Lung (tissue), 12 donors: ENCODE data around the gene TNFSF9. TPM values are rescaled to one million over a fixed set of nuclear protein-coding genes. Genes with fewer than 3 reads are reported as not detected.
"Not testable (repeated sequence)": the region's sequence is repeated elsewhere in the genome, so short reads cannot be mapped to it uniquely, and the experiment has no call there.

ENCODE experiments used
- ATAC-seq: fragments of 200-7000 bp; cut with Tn5 transposase; one replicate; pipeline ENCODE4 v1.9.1; 2020; ENCODE audit warnings: moderate number of reproducible peaks; ENCODE audit not compliant: insufficient read depth, low FRiP score
- DNase-seq, 3 donors: peaks; one replicate each; pipeline ENCODE4 v3.0.0-alpha.2; 2013 to 2017
- H3K27ac ChIP-seq, 2 donors: one replicate each; pipeline ENCODE4 v1.5.1; 2013; ENCODE audit warnings: mild to moderate bottlenecking in 2 of 2, moderate library complexity in 2 of 2, control low read depth in 1 of 2, inconsistent platforms in 1 of 2, low read depth in 1 of 2, low read length in 1 of 2
- H3K27me3 ChIP-seq, 3 donors: one replicate each; pipeline ENCODE4 v1.5.1; 2013; ENCODE audit warnings: low read length in 2 of 3; ENCODE audit not compliant: control insufficient read depth in 3 of 3, insufficient read depth in 3 of 3
- H3K36me3 ChIP-seq, 4 donors: one replicate each; pipeline ENCODE4 v1.5.1; 2013; ENCODE audit warnings: low read length in 4 of 4, mild to moderate bottlenecking in 1 of 4, moderate library complexity in 1 of 4; ENCODE audit not compliant: control insufficient read depth in 4 of 4, insufficient read depth in 4 of 4
- H3K4me1 ChIP-seq, 5 donors: one replicate each; pipeline ENCODE4 v1.5.1; 2013; ENCODE audit warnings: low read length in 5 of 5, mild to moderate bottlenecking in 2 of 5, moderate library complexity in 1 of 5; ENCODE audit not compliant: control insufficient read depth in 5 of 5, insufficient read depth in 5 of 5
- H3K4me3 ChIP-seq: one replicate; pipeline ENCODE4 v1.5.1; 2013; ENCODE audit warnings: mild to moderate bottlenecking, control low read depth, moderate library complexity
- H3K9ac ChIP-seq, 2 donors: one replicate each; pipeline ENCODE4 v1.5.1; 2013; ENCODE audit warnings: low read length in 2 of 2, control low read depth in 1 of 2; ENCODE audit not compliant: insufficient read depth in 1 of 2
- H3K9me3 ChIP-seq, 4 donors: one replicate each; pipeline ENCODE4 v1.5.1; 2013; ENCODE audit warnings: low read length in 3 of 4, mild to moderate bottlenecking in 1 of 4, moderate library complexity in 1 of 4; ENCODE audit not compliant: control insufficient read depth in 4 of 4, insufficient read depth in 3 of 4
- WGBS, 2 donors: extraction: QIAGEN DNeasy Blood & Tissue Kit; methylation state at CpG; one replicate each; pipeline ENCODE4 v1.1.7; 2013; 5-methylcytosine and 5-hydroxymethylcytosine counted together
- polyA plus RNA-seq, 2 donors: library from polyadenylated mRNA; stranded (reverse); fragments of 200-250 nt; gene quantifications; one replicate each; pipeline ENCODE4 v1.2.1, GENCODE V29; 2013
- total RNA-seq, 2 donors: library from RNA; depleted of rRNA in 1 of 2; stranded (reverse); fragments of >200 nt in 1 of 2; gene quantifications; one replicate each; pipeline ENCODE4 v1.2.1, GENCODE V29; 2014 to 2021
- TF ChIP-seq, protein P1 (sequence below): IDR thresholded peaks from 2 replicates; pipeline ENCODE4 v1.5.1; 2012; ENCODE audit warnings: mild to moderate bottlenecking; ENCODE audit errors: control extremely low read depth, extremely low read depth
- donor health status: control.
- donor health status: control.
- donor health status: Bipolar disorder and iron deficiency.
- donor health status: healthy.
- donor health status: DM: yes; HTN: yes; CAD: no.

Gene TNFSF9
- total and polyA plus RNA-seq, 4 donors, result 1.00 to 10.1 (median 5.9) TPM

GRCh38 chr19:6503407-6504201, 27.2 kb upstream of the TNFSF9 start:
- peaks cover 0 to 10% (median 5%) of the 10 kb centered on the region in 3 donors for H3K27me3 ChIP-seq
- H3K4me1 ChIP-seq, result peaks cover 0 to 11% (median 4%) of the 10 kb centered on the region in 5 donors
- no peak overlapping the region for H3K4me3 ChIP-seq
- ATAC-seq (no peak), DNase-seq (no peak)
- no peak overlapping the region for H3K27ac ChIP-seq
- no peak overlapping the region for H3K9ac ChIP-seq
- H3K36me3 ChIP-seq, result no peaks in the 10 kb centered on the region
- 77 to 84% methylated on average over 9 of the region's 9 CpGs for WGBS, 2 donors
- H3K9me3 ChIP-seq, result no peaks in the 10 kb centered on the region
- TF ChIP-seq, protein P1, sequence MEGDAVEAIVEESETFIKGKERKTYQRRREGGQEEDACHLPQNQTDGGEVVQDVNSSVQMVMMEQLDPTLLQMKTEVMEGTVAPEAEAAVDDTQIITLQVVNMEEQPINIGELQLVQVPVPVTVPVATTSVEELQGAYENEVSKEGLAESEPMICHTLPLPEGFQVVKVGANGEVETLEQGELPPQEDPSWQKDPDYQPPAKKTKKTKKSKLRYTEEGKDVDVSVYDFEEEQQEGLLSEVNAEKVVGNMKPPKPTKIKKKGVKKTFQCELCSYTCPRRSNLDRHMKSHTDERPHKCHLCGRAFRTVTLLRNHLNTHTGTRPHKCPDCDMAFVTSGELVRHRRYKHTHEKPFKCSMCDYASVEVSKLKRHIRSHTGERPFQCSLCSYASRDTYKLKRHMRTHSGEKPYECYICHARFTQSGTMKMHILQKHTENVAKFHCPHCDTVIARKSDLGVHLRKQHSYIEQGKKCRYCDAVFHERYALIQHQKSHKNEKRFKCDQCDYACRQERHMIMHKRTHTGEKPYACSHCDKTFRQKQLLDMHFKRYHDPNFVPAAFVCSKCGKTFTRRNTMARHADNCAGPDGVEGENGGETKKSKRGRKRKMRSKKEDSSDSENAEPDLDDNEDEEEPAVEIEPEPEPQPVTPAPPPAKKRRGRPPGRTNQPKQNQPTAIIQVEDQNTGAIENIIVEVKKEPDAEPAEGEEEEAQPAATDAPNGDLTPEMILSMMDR, result no peak

DNA sequence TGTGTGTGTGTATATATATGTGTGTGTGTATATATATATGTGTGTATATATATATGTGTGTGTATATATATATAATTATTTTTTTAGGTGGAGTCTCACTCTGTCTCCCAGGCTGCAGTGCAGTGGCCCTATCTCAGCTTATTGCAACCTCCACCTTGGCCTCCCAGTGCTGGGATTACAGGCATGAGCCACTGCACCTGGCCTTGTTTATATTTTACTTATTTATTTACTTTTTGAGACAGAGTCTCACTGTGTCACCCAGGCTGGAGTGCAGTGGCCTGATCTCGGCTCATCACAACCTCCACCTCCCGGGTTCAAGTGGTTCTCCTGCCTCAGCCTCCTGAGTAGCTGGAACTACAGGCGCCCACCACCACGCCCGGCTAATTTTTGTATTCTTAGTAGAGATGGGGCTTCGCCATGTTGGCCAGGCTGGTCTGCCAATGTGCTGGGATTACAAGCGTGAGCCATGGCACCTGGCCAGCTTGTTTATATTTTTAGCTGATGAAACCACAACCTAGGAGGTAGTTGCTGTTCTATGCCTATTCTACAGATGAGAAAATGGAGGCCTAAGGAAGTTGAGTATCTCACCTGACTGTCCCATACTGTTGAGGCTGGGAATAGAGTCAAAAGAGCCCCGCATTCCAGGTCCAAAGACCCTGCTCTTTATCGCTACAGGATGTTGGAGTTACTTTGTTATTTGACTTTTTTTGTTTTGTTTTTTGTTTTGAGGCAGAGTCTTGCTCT, 22.6 kb upstream of the TNFSF9 start:
- not testable (repeated sequence) for H3K27me3 ChIP-seq

DNA sequence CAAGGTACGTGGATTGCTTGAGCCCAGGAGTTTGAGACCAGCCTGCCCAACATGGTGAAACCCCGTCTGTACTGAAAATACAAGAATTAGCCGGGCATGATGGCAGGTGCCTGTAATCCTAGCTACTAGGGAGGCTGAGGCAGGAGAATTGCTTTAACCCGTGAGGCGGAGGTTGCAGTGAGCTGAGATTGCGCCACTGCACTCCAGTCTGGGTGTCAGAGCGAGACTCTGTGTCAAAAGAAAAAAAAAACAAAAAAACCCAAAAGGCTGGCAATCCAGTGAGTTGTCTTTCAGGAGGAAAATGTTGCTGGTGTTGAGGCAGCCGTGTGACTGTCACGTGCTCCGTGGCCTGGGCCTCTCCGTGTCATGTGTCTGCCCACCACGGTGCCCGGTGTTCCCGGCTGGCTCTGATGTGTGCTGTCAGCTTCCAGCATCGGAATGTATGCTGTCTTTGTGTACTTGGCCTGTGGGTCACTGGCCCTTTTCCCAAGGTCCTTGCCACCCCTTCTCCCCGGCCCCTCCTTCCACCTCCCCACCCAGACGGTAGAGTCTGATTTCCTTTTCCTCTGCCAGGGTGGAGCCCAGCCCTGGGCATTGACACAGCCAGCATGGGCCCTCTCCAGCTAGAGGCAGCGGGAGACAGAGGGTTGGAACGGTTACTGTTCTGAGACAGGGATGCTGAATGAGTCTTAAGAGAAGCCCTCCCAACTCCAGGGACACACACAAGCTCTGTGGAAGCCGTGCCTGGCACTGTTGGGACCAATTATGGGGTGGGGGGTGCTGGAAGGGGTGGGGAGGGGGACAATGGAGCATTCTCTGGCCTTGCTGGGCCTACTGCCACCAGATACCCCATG, 21.5 kb upstream of the TNFSF9 start:
- peak overlapping the region in 1 of 2 donors; percentile 65 for H3K27ac ChIP-seq
- 49 to 65% methylated on average over 20 of the region's 20 CpGs for WGBS, 2 donors

More for the DNA sequence above, 22.6 kb upstream of the TNFSF9 start:
- WGBS, 2 donors, result 91% methylated on average over 9 of the region's 9 CpGs
- not testable (repeated sequence) for DNase-seq, H3K4me3 ChIP-seq, H3K9me3 ChIP-seq, H3K9ac ChIP-seq, H3K27ac ChIP-seq, ATAC-seq, H3K36me3 ChIP-seq, H3K4me1 ChIP-seq

More for the DNA sequence above, 21.5 kb upstream of the TNFSF9 start:
- DNase-seq (no peak), ATAC-seq (no peak)
- TF ChIP-seq, protein P1, result no peak
- Histone ChIP-seq H3K4me3 (no peak overlapping the region), H3K9me3 (no peaks in the 10 kb centered on the region), H3K9ac (no peak overlapping the region), H3K4me1 (peaks cover 0 to 1% (median 0%) of the 10 kb centered on the region in 5 donors), H3K27me3 (no peaks in the 10 kb centered on the region), H3K36me3 (no peaks in the 10 kb centered on the region)
